Body of pancreas (tissue), 2 donors: Measurements from ENCODE around the gene UBA5. TPM values are rescaled to one million over a fixed set of nuclear protein-coding genes. Genes with fewer than 3 reads are reported as not detected.

Experiments
- total RNA-seq, 2 donors: library from RNA; depleted of rRNA; stranded (reverse); fragments of >200 nt; gene quantifications; one replicate each; pipeline ENCODE4 v1.1.0, GENCODE V29; 2016

The UBA5 gene
- total RNA-seq, 2 donors from 2014 or later, result 85.6 to 99.2 TPM

Other genes with a start within 250 kb of the UBA5 start
- gene DNAJC13, start 242.8 kb upstream of the UBA5 start, total RNA-seq, result 10 to 100 TPM; 21.5 to 36.9 TPM
- 1 to 10 TPM; 1.3 to 2.0 TPM for gene ACKR4, start 63.1 kb upstream of the UBA5 start, total RNA-seq
- 10 to 100 TPM; 28.8 to 52.1 TPM for gene ACAD11, start 520 bp upstream of the UBA5 start, total RNA-seq
- 10 to 100 TPM; 31.3 to 31.9 TPM for gene NPHP3, start 62.1 kb downstream of the UBA5 start, total RNA-seq